ENCODE results near the gene TMPRSS2.
A peak's percentile ranks its signal among the peaks of the same experiment; 100 is the strongest.

The TMPRSS2 gene

GRCh38 chr21:41507521-41508414, at the start of gene TMPRSS2:
Gene TMPRSS2, minus strand, starts transcription at chr21:41508158. Its CDS starts 10,025 bp downstream, at chr21:41498133.
- H3K4me1 ChIP-seq (ENCODE audit: control insufficient read depth in 1 of 2, insufficient read depth in 2 of 2, low read length in 2 of 2): peaks cover 29% of the 10 kb centered on the region in 2 donors
- no peaks in the 10 kb centered on the region for H3K27me3 ChIP-seq (ENCODE audit: control insufficient read depth in 1 of 2, insufficient read depth in 2 of 2, low read length in 2 of 2)
- H3K9ac ChIP-seq (ENCODE audit: low read depth in 1 of 2, low read length in 2 of 2): peak within 1 kb of the TSS; percentile 89 to 94
- H3K4me3 ChIP-seq (ENCODE audit: low read depth in 1 of 2, low read length in 2 of 2): peak within 1 kb of the TSS; percentile 83 to 84
- H3K9me3 ChIP-seq (ENCODE audit: control insufficient read depth in 1 of 2, low read length in 2 of 2): no peaks in the 10 kb centered on the region
- peak within 1 kb of the TSS; percentile 91 for H3K27ac ChIP-seq (ENCODE audit: low read depth, low read length)
- H3K36me3 ChIP-seq (ENCODE audit: control insufficient read depth in 1 of 2, insufficient read depth in 2 of 2, low read length in 2 of 2): no peaks in the 10 kb centered on the region

GRCh38 chr21:41555057-41555456, 47.1 kb upstream of the TMPRSS2 start:
- H3K9me3 ChIP-seq (ENCODE audit: control insufficient read depth in 1 of 2, low read length in 2 of 2): no peaks in the 10 kb centered on the region
- H3K27ac ChIP-seq (ENCODE audit: low read depth, low read length): no peak overlapping the region
- no peaks in the 10 kb centered on the region for H3K36me3 ChIP-seq (ENCODE audit: control insufficient read depth in 1 of 2, insufficient read depth in 2 of 2, low read length in 2 of 2)
- no peak overlapping the region for H3K4me3 ChIP-seq (ENCODE audit: low read depth in 1 of 2, low read length in 2 of 2)
- peaks cover 14 to 22% of the 10 kb centered on the region in 2 donors for H3K4me1 ChIP-seq (ENCODE audit: control insufficient read depth in 1 of 2, insufficient read depth in 2 of 2, low read length in 2 of 2)
- no peak overlapping the region for H3K9ac ChIP-seq (ENCODE audit: low read depth in 1 of 2, low read length in 2 of 2)
- no peaks in the 10 kb centered on the region for H3K27me3 ChIP-seq (ENCODE audit: control insufficient read depth in 1 of 2, insufficient read depth in 2 of 2, low read length in 2 of 2)

GRCh38 chr21:41552254-41552653, 44.3 kb upstream of the TMPRSS2 start:
- Histone ChIP-seq H3K27ac (ENCODE audit: low read depth, low read length) (no peak overlapping the region), H3K36me3 (ENCODE audit: control insufficient read depth in 1 of 2, insufficient read depth in 2 of 2, low read length in 2 of 2) (no peaks in the 10 kb centered on the region), H3K4me3 (ENCODE audit: low read depth in 1 of 2, low read length in 2 of 2) (no peak overlapping the region), H3K4me1 (ENCODE audit: control insufficient read depth in 1 of 2, insufficient read depth in 2 of 2, low read length in 2 of 2) (peaks cover under 1 to 7% of the 10 kb centered on the region in 2 donors), H3K9ac (ENCODE audit: low read depth in 1 of 2, low read length in 2 of 2) (no peak overlapping the region), H3K9me3 (ENCODE audit: control insufficient read depth in 1 of 2, low read length in 2 of 2) (no peaks in the 10 kb centered on the region), H3K27me3 (ENCODE audit: control insufficient read depth in 1 of 2, insufficient read depth in 2 of 2, low read length in 2 of 2) (no peaks in the 10 kb centered on the region)

- Histone ChIP-seq H3K4me3 (ENCODE audit: low read depth in 1 of 2, low read length in 2 of 2) (no peak overlapping the region), H3K36me3 (ENCODE audit: control insufficient read depth in 1 of 2, insufficient read depth in 2 of 2, low read length in 2 of 2) (no peaks in the 10 kb centered on the region), H3K9ac (ENCODE audit: low read depth in 1 of 2, low read length in 2 of 2) (no peak overlapping the region), H3K9me3 (ENCODE audit: control insufficient read depth in 1 of 2, low read length in 2 of 2) (no peaks in the 10 kb centered on the region), H3K27me3 (ENCODE audit: control insufficient read depth in 1 of 2, insufficient read depth in 2 of 2, low read length in 2 of 2) (no peaks in the 10 kb centered on the region), H3K27ac (ENCODE audit: low read depth, low read length) (no peak overlapping the region), H3K4me1 (ENCODE audit: control insufficient read depth in 1 of 2, insufficient read depth in 2 of 2, low read length in 2 of 2) (peaks cover 0 to 3% of the 10 kb centered on the region in 2 donors)
Measured at GRCh38 chr21:41548781-41549180, 40.8 kb upstream of the TMPRSS2 start.

- Histone ChIP-seq H3K4me3 (ENCODE audit: low read depth in 1 of 2, low read length in 2 of 2) (no peak overlapping the region), H3K4me1 (ENCODE audit: control insufficient read depth in 1 of 2, insufficient read depth in 2 of 2, low read length in 2 of 2) (peaks cover 0 to 3% of the 10 kb centered on the region in 2 donors), H3K36me3 (ENCODE audit: control insufficient read depth in 1 of 2, insufficient read depth in 2 of 2, low read length in 2 of 2) (no peaks in the 10 kb centered on the region), H3K27ac (ENCODE audit: low read depth, low read length) (no peak overlapping the region), H3K9ac (ENCODE audit: low read depth in 1 of 2, low read length in 2 of 2) (no peak overlapping the region), H3K27me3 (ENCODE audit: control insufficient read depth in 1 of 2, insufficient read depth in 2 of 2, low read length in 2 of 2) (no peaks in the 10 kb centered on the region), H3K9me3 (ENCODE audit: control insufficient read depth in 1 of 2, low read length in 2 of 2) (no peaks in the 10 kb centered on the region)
Measured at GRCh38 chr21:41547111-41547510, 39.2 kb upstream of the TMPRSS2 start.

GRCh38 chr21:41545500-41546359, 37.8 kb upstream of the TMPRSS2 start:
- H3K27ac ChIP-seq (ENCODE audit: low read depth, low read length): no peak overlapping the region
- peak overlapping the region in 1 of 2 donors; percentile 50 for H3K4me3 ChIP-seq (ENCODE audit: low read depth in 1 of 2, low read length in 2 of 2)
- H3K9ac ChIP-seq (ENCODE audit: low read depth in 1 of 2, low read length in 2 of 2): peak overlapping the region in 1 of 2 donors; percentile 45
- no peaks in the 10 kb centered on the region for H3K9me3 ChIP-seq (ENCODE audit: control insufficient read depth in 1 of 2, low read length in 2 of 2)
- H3K36me3 ChIP-seq (ENCODE audit: control insufficient read depth in 1 of 2, insufficient read depth in 2 of 2, low read length in 2 of 2): no peaks in the 10 kb centered on the region
- H3K27me3 ChIP-seq (ENCODE audit: control insufficient read depth in 1 of 2, insufficient read depth in 2 of 2, low read length in 2 of 2): no peaks in the 10 kb centered on the region
- peaks cover 0 to 3% of the 10 kb centered on the region in 2 donors for H3K4me1 ChIP-seq (ENCODE audit: control insufficient read depth in 1 of 2, insufficient read depth in 2 of 2, low read length in 2 of 2)

- Histone ChIP-seq H3K9ac (ENCODE audit: low read depth in 1 of 2, low read length in 2 of 2) (no peak overlapping the region), H3K9me3 (ENCODE audit: control insufficient read depth in 1 of 2, low read length in 2 of 2) (no peaks in the 10 kb centered on the region), H3K27ac (ENCODE audit: low read depth, low read length) (no peak overlapping the region), H3K36me3 (ENCODE audit: control insufficient read depth in 1 of 2, insufficient read depth in 2 of 2, low read length in 2 of 2) (no peaks in the 10 kb centered on the region), H3K27me3 (ENCODE audit: control insufficient read depth in 1 of 2, insufficient read depth in 2 of 2, low read length in 2 of 2) (no peaks in the 10 kb centered on the region), H3K4me3 (ENCODE audit: low read depth in 1 of 2, low read length in 2 of 2) (no peak overlapping the region), H3K4me1 (ENCODE audit: control insufficient read depth in 1 of 2, insufficient read depth in 2 of 2, low read length in 2 of 2) (peaks cover 0 to 12% of the 10 kb centered on the region in 2 donors)
Measured at GRCh38 chr21:41542727-41543126, 34.8 kb upstream of the TMPRSS2 start.

- H3K4me1 ChIP-seq (ENCODE audit: control insufficient read depth in 1 of 2, insufficient read depth in 2 of 2, low read length in 2 of 2): peaks cover 0 to 9% of the 10 kb centered on the region in 2 donors
- H3K27me3 ChIP-seq (ENCODE audit: control insufficient read depth in 1 of 2, insufficient read depth in 2 of 2, low read length in 2 of 2): no peaks in the 10 kb centered on the region
- H3K4me3 ChIP-seq (ENCODE audit: low read depth in 1 of 2, low read length in 2 of 2): no peak overlapping the region
- no peak overlapping the region for H3K9ac ChIP-seq (ENCODE audit: low read depth in 1 of 2, low read length in 2 of 2)
- H3K9me3 ChIP-seq (ENCODE audit: control insufficient read depth in 1 of 2, low read length in 2 of 2): no peaks in the 10 kb centered on the region
- H3K36me3 ChIP-seq (ENCODE audit: control insufficient read depth in 1 of 2, insufficient read depth in 2 of 2, low read length in 2 of 2): no peaks in the 10 kb centered on the region
- no peak overlapping the region for H3K27ac ChIP-seq (ENCODE audit: low read depth, low read length)
Measured at GRCh38 chr21:41537356-41537755, 29.4 kb upstream of the TMPRSS2 start.

GRCh38 chr21:41536827-41537103, 28.8 kb upstream of the TMPRSS2 start:
- Histone ChIP-seq H3K27me3 (ENCODE audit: control insufficient read depth in 1 of 2, insufficient read depth in 2 of 2, low read length in 2 of 2) (no peaks in the 10 kb centered on the region), H3K4me1 (ENCODE audit: control insufficient read depth in 1 of 2, insufficient read depth in 2 of 2, low read length in 2 of 2) (peaks cover 0 to 9% of the 10 kb centered on the region in 2 donors), H3K4me3 (ENCODE audit: low read depth in 1 of 2, low read length in 2 of 2) (no peak overlapping the region), H3K9ac (ENCODE audit: low read depth in 1 of 2, low read length in 2 of 2) (no peak overlapping the region), H3K9me3 (ENCODE audit: control insufficient read depth in 1 of 2, low read length in 2 of 2) (no peaks in the 10 kb centered on the region), H3K36me3 (ENCODE audit: control insufficient read depth in 1 of 2, insufficient read depth in 2 of 2, low read length in 2 of 2) (no peaks in the 10 kb centered on the region), H3K27ac (ENCODE audit: low read depth, low read length) (no peak overlapping the region)
